Type B pancreatic cell (in vitro differentiated cells): ENCODE data around the gene ZSWIM5. TPM values are rescaled to one million over a fixed set of nuclear protein-coding genes. Genes with fewer than 3 reads are reported as not detected.

Experiments
- DNase-seq: peaks from one replicate; pipeline ENCODE4 v3.0.0; 2021; ENCODE audit warnings: mixed read lengths; ENCODE audit not compliant: unreplicated experiment; ENCODE audit errors: extremely low spot score
- H3K27ac Mint-ChIP-seq: 2 replicates; pipeline ENCODE4 v1.8.0; 2021; ENCODE audit warnings: mild to moderate bottlenecking, mixed read lengths
- H3K27me3 Mint-ChIP-seq: 2 replicates; pipeline ENCODE4 v1.8.0; 2021; ENCODE audit warnings: mixed read lengths
- H3K36me3 Mint-ChIP-seq: 2 replicates; pipeline ENCODE4 v1.8.0; 2021; ENCODE audit warnings: mixed read lengths
- H3K4me1 Mint-ChIP-seq: one replicate; pipeline ENCODE4 v1.8.0; 2021; ENCODE audit warnings: mixed read lengths; ENCODE audit not compliant: unreplicated experiment
- H3K4me3 Mint-ChIP-seq: 2 replicates; pipeline ENCODE4 v1.8.0; 2021; ENCODE audit warnings: mild to moderate bottlenecking, mixed read lengths
- H3K9me3 Mint-ChIP-seq: 2 replicates; pipeline ENCODE4 v1.8.0; 2021; ENCODE audit warnings: mixed read lengths
- CTCF ChIP-seq: fragments of 200-600 bp; sonication (generic); conservative IDR thresholded peaks from 2 replicates; pipeline ENCODE4 v1.5.0; 2021; ENCODE audit warnings: antibody characterized with exemption, mild to moderate bottlenecking
- total RNA-seq: library from RNA; stranded (reverse); gene quantifications from 2 replicates; pipeline ENCODE4 v1.2.1, GENCODE V29; 2021; ENCODE audit warnings: low replicate concordance

ZSWIM5 gene
- total RNA-seq, 1 donor from 2014 or later = 2.7 TPM

- TF ChIP-seq CTCF = no peak
- DNase-seq = no peak
- Mint-ChIP-seq H3K4me1 (peaks cover 27% of the 10 kb centered on the region), H3K9me3 (no peaks in the 10 kb centered on the region), H3K36me3 (peaks cover 9% of the 10 kb centered on the region), H3K4me3 (peak overlapping the region; percentile 89), H3K27me3 (no peaks in the 10 kb centered on the region), H3K27ac (peak overlapping the region; percentile 86)
These were observed 193.6 kb downstream of the ZSWIM5 start for GRCh38 chr1:45012639-45013278.

GRCh38 chr1:45011837-45012638, 194.4 kb downstream of the ZSWIM5 start, which contains the start of gene UROD:
Gene UROD, plus strand, starts transcription at chr1:45012254. Its CDS starts 12 bp downstream, at chr1:45012266.
- H3K36me3 Mint-ChIP-seq = peaks cover 9% of the 10 kb centered on the region
- no peaks in the 10 kb centered on the region for H3K9me3 Mint-ChIP-seq
- H3K4me1 Mint-ChIP-seq = peaks cover 27% of the 10 kb centered on the region
- TF ChIP-seq CTCF = no peak
- H3K27me3 Mint-ChIP-seq = no peaks in the 10 kb centered on the region
- peak within 1 kb of the TSS; percentile 89 for H3K4me3 Mint-ChIP-seq
- H3K27ac Mint-ChIP-seq = peak within 1 kb of the TSS; percentile 86
- peak; percentile 85 for DNase-seq

GRCh38 chr1:45010855-45011811, 195.3 kb downstream of the ZSWIM5 start, which contains the start of gene HECTD3:
Gene HECTD3, minus strand, starts transcription at chr1:45011324. Its CDS starts 67 bp downstream, at chr1:45011257.
- H3K27ac Mint-ChIP-seq = peak within 1 kb of the TSS; percentile 86
- H3K36me3 Mint-ChIP-seq = peaks cover 9% of the 10 kb centered on the region
- peaks cover 27% of the 10 kb centered on the region for H3K4me1 Mint-ChIP-seq
- H3K4me3 Mint-ChIP-seq = peak within 1 kb of the TSS; percentile 89
- no peaks in the 10 kb centered on the region for H3K9me3 Mint-ChIP-seq
- TF ChIP-seq CTCF = no peak
- peak; percentile 77 for DNase-seq
- no peaks in the 10 kb centered on the region for H3K27me3 Mint-ChIP-seq

GRCh38 chr1:45009956-45010854, 196.2 kb downstream of the ZSWIM5 start:
- peak; percentile 67 for DNase-seq
- no peak for TF ChIP-seq CTCF
- no peaks in the 10 kb centered on the region for H3K9me3 Mint-ChIP-seq
- H3K27me3 Mint-ChIP-seq = no peaks in the 10 kb centered on the region
- peak overlapping the region; percentile 34 for H3K27ac Mint-ChIP-seq
- peak overlapping the region; percentile 88 for H3K4me3 Mint-ChIP-seq
- peaks cover 12% of the 10 kb centered on the region for H3K36me3 Mint-ChIP-seq
- H3K4me1 Mint-ChIP-seq = peaks cover 27% of the 10 kb centered on the region
